ENCODE measurements around the gene PTK6. TPM values are rescaled to one million over a fixed set of nuclear protein-coding genes. Genes with fewer than 3 reads are reported as not detected.
A peak's percentile ranks its signal among the peaks of the same experiment; 100 is the strongest.

Gene PTK6
- total and polyA plus RNA-seq, 9 donors = 0.07 to 0.46 (median 0.12) TPM; not detected in 2

- H3K4me1 ChIP-seq (ENCODE audit: insufficient read depth) = peaks cover 6% of the 10 kb centered on the region
- peak in 1 of 5 donors; percentile 48 for DNase-seq
- intact Hi-C loops (cut with DNase I) = no loop called here
- H3K4me3 ChIP-seq = no peak overlapping the region
- H3K27ac ChIP-seq = no peak overlapping the region
- no peaks in the 10 kb centered on the region for H3K36me3 ChIP-seq
- no peaks in the 10 kb centered on the region for H3K27me3 ChIP-seq
- 43 to 52% (median 51%) methylated on average over 12 of the region's 12 CpGs for WGBS, 3 donors
- no peak for TF ChIP-seq POLR2A (IDR thresholded peaks at IDR 0.05)
- TF ChIP-seq, protein P1, sequence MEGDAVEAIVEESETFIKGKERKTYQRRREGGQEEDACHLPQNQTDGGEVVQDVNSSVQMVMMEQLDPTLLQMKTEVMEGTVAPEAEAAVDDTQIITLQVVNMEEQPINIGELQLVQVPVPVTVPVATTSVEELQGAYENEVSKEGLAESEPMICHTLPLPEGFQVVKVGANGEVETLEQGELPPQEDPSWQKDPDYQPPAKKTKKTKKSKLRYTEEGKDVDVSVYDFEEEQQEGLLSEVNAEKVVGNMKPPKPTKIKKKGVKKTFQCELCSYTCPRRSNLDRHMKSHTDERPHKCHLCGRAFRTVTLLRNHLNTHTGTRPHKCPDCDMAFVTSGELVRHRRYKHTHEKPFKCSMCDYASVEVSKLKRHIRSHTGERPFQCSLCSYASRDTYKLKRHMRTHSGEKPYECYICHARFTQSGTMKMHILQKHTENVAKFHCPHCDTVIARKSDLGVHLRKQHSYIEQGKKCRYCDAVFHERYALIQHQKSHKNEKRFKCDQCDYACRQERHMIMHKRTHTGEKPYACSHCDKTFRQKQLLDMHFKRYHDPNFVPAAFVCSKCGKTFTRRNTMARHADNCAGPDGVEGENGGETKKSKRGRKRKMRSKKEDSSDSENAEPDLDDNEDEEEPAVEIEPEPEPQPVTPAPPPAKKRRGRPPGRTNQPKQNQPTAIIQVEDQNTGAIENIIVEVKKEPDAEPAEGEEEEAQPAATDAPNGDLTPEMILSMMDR (IDR thresholded peaks at IDR 0.05) = no peak
- TF ChIP-seq EP300 (IDR thresholded peaks at IDR 0.05) = no peak
- H3K9me3 ChIP-seq = no peaks in the 10 kb centered on the region
Observed at GRCh38 chr20:63580796-63581461, 43.8 kb upstream of the PTK6 start.

DNA sequence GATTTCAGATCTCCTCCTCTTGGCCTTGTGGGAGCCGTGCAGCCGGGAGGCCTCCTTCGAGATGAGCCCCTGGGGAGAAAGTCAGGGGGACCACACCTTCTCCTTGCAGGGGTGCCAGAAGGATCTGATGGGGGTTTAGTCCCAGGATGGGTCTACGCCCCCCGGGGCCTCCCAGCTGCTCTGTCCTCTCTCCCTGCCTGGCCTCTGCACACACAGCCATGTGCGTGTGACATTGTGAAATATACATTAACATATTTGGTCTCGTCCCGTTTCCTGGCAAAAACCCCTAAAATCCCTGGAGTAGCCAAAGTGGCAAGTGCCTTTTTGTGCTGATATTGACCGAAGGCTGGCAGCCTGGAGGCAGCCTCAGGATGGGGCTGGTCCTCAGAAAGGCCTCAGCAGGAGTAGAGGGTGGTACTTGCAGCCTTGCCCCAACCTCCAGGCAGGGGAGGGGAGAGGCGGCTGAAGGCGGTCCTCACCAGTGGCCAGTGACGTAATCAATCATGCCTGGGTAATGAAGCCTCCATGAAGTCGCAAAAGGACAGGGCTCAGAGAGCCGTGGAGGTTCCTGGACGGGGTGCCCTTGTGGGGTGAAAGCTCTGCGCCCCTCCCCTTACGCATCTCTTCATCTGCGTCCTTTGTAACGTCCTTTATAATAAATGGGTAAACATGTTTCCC is 42.0 kb upstream of the PTK6 start:
- Histone ChIP-seq H3K4me3 (no peak overlapping the region), H3K27ac (no peak overlapping the region), H3K36me3 (no peaks in the 10 kb centered on the region), H3K9me3 (no peaks in the 10 kb centered on the region), H3K27me3 (no peaks in the 10 kb centered on the region), H3K4me1 (ENCODE audit: insufficient read depth) (peaks cover 6% of the 10 kb centered on the region)
- intact Hi-C loops (cut with DNase I) = no loop called here
- WGBS, 3 donors = 67 to 73% (median 70%) methylated on average over 19 of the region's 19 CpGs
- TF ChIP-seq, protein P1 (IDR thresholded peaks at IDR 0.05) = no peak
- TF ChIP-seq EP300 (IDR thresholded peaks at IDR 0.05) (no peak), POLR2A (IDR thresholded peaks at IDR 0.05) (no peak)
- DNase-seq = no peak

DNA sequence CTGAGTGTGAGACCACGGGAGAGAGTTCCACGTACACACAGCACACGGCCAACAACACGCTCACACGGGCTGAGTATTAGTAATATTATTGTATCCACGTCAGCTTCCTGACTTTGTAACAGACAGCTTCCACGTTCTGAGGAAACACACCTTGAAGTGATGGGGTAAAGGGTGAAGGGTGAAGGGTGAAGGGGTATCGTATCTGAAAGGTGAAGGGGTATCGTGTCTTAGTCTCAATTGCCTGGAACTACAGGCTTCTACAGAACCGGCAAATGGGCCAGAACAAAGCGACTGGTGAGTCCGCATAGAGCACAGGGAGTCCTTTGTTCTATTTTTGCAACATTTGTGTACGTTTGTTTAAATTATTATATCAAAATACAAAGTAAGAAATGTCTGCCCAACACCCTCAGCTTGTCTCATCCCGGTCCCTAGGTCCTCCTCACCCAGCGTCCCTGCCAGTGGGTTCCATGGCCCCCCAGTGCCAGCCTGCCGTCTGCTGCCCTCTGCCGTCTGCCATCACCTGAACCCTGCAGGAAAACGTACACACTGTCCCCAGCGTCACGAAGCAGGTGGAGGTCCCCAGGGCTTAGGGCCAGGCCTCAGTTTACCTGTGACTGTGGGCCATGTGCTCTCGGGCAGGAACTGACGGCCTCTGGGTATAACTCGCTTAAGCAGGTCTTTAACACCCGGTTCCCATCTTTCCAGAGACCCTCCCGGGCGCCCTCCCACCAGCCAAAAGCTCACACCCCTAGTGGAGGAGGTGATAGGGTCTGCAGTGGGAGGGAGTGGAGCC is 41.2 kb upstream of the PTK6 start:
- Histone ChIP-seq H3K27me3 (no peaks in the 10 kb centered on the region), H3K4me1 (ENCODE audit: insufficient read depth) (peaks cover 4% of the 10 kb centered on the region), H3K27ac (no peak overlapping the region), H3K9me3 (no peaks in the 10 kb centered on the region), H3K36me3 (no peaks in the 10 kb centered on the region), H3K4me3 (no peak overlapping the region)
- no peak for DNase-seq
- no peak for TF ChIP-seq EP300 (IDR thresholded peaks at IDR 0.05)
- no peak for TF ChIP-seq POLR2A (IDR thresholded peaks at IDR 0.05)
- WGBS, 3 donors = 75 to 80% (median 79%) methylated on average over 26 of the region's 26 CpGs
- intact Hi-C loops (cut with DNase I) = no loop called here

GRCh38 chr20:63577317-63577894 is 40.2 kb upstream of the PTK6 start:
- Histone ChIP-seq H3K4me3 (no peak overlapping the region), H3K4me1 (ENCODE audit: insufficient read depth) (peaks cover 5% of the 10 kb centered on the region), H3K27me3 (no peaks in the 10 kb centered on the region), H3K36me3 (no peaks in the 10 kb centered on the region), H3K27ac (no peak overlapping the region), H3K9me3 (no peaks in the 10 kb centered on the region)
- DNase-seq = peak in 1 of 5 donors; percentile 41
- TF ChIP-seq, protein P1 (IDR thresholded peaks at IDR 0.05) = no peak
- TF ChIP-seq POLR2A (IDR thresholded peaks at IDR 0.05) = no peak
- no peak for TF ChIP-seq EP300 (IDR thresholded peaks at IDR 0.05)
- 70 to 75% (median 73%) methylated on average over 19 of the region's 19 CpGs for WGBS, 3 donors
- intact Hi-C loops (cut with DNase I) = no loop called here
